SK-N-SH (cell line): Measurements from ENCODE around the gene S100A16. TPM values are rescaled to one million over a fixed set of nuclear protein-coding genes. Genes with fewer than 3 reads are reported as not detected.

Experiments
- CTCF ChIA-PET: fragments of 300-600, 350-600 bp; formaldehyde crosslinking; extraction: SDS; loops from one replicate; lab custom pipeline; 2021; lab: Yijun Ruan, JAX
- POLR2A ChIA-PET: fragments of 350-600 bp; sonication (Branson Sonifier 250); formaldehyde crosslinking; extraction: SDS; loops from one replicate; lab custom pipeline; 2020; ENCODE audit warnings: antibody characterized with exemption, inconsistent platforms; lab: Yijun Ruan, JAX
- DNase-seq: peaks from one replicate; pipeline ENCODE4 v3.0.0; 2012
- H2AFZ ChIP-seq: fragments of 200-600 bp; sonication (generic); 2 replicates; pipeline ENCODE4 v1.8.1; 2016; ENCODE audit warnings: antibody characterized with exemption, mild to moderate bottlenecking, low read depth
- H3F3A ChIP-seq: fragments of 200-600 bp; sonication (generic); replicated peaks from 2 replicates; pipeline ENCODE3; 2016; ENCODE audit warnings: antibody characterized with exemption, mild to moderate bottlenecking; ENCODE audit not compliant: insufficient read depth
- H3K27ac ChIP-seq, 2 experiments: fragments of 200-500 bp in 1 of 2; fragments of 200-600 bp in 1 of 2; sonication (Bioruptor generic) in 1 of 2; sonication (generic), shearing (Covaris generic) in 1 of 2; 2 replicates each; pipeline versions ENCODE4 v1.5.1 to v1.6.1; 2014 to 2016; ENCODE audit warnings: low read depth in 2 of 2, inconsistent platforms in 1 of 2, low read length in 1 of 2, mild to moderate bottlenecking in 1 of 2, mixed read lengths in 1 of 2
- H3K27me3 ChIP-seq: fragments of 200-600 bp; sonication (generic), shearing (Covaris generic); 2 replicates; pipeline ENCODE4 v1.6.1; 2016; ENCODE audit warnings: mixed run types; ENCODE audit not compliant: insufficient read depth
- H3K36me3 ChIP-seq, 2 experiments: fragments of 200-500 bp in 1 of 2; fragments of 200-600 bp in 1 of 2; sonication (Bioruptor generic) in 1 of 2; sonication (generic) in 1 of 2; replicated peaks in 1 of 2; 2 replicates each; pipeline versions ENCODE3 to v1.5.1; 2014 to 2016; ENCODE audit warnings: low read length in 1 of 2, mild to moderate bottlenecking in 1 of 2; ENCODE audit not compliant: insufficient read depth in 2 of 2, control insufficient read depth in 1 of 2
- H3K4me1 ChIP-seq, 2 experiments: fragments of 200-500 bp in 1 of 2; fragments of 200-600 bp in 1 of 2; sonication (Bioruptor generic) in 1 of 2; sonication (generic), shearing (Covaris generic) in 1 of 2; 2 replicates each; pipeline versions ENCODE4 v1.5.1 to v1.6.1; 2014 to 2016; ENCODE audit warnings: low read depth in 1 of 2, low read length in 1 of 2, mixed run types in 1 of 2; ENCODE audit not compliant: insufficient read depth in 2 of 2, control insufficient read depth in 1 of 2
- H3K4me2 ChIP-seq: fragments of 200-600 bp; sonication (generic), shearing (Covaris generic); 2 replicates; pipeline ENCODE4 v1.6.1; 2017; ENCODE audit warnings: mixed run types
- H3K4me3 ChIP-seq, 2 experiments: fragments of 200-500 bp in 1 of 2; fragments of 200-600 bp in 1 of 2; sonication (Bioruptor generic) in 1 of 2; sonication (generic), shearing (Covaris generic) in 1 of 2; 2 replicates each; pipeline versions ENCODE4 v1.5.1 to v1.8.1; 2014 to 2016; ENCODE audit warnings: low read depth in 2 of 2, inconsistent platforms in 1 of 2, low read length in 1 of 2, mild to moderate bottlenecking in 1 of 2, mixed read lengths in 1 of 2, moderate library complexity in 1 of 2
- H3K79me2 ChIP-seq: fragments of 200-600 bp; sonication (generic); 2 replicates; pipeline ENCODE4 v1.8.1; 2017; ENCODE audit warnings: mild to moderate bottlenecking; ENCODE audit not compliant: insufficient read depth
- H3K9ac ChIP-seq: fragments of 200-600 bp; sonication (generic); 2 replicates; pipeline ENCODE4 v1.6.1; 2017; ENCODE audit warnings: mixed run types
- H3K9me2 ChIP-seq: fragments of 200-600 bp; sonication (generic); 2 replicates; pipeline ENCODE4 v1.6.1; 2017; ENCODE audit warnings: mixed run types
- H3K9me3 ChIP-seq: fragments of 200-600 bp; sonication (generic); 2 replicates; pipeline ENCODE4 v1.6.1; 2017; ENCODE audit warnings: mixed run types, mild to moderate bottlenecking, moderate library complexity
- H4K20me1 ChIP-seq: fragments of 200-600 bp; sonication (generic); 2 replicates; pipeline ENCODE4 v1.6.1; 2017; ENCODE audit warnings: mild to moderate bottlenecking, mixed run types; ENCODE audit not compliant: insufficient read depth
- CHD2 ChIP-seq: fragments of 150-350 bp; IDR thresholded peaks from 2 replicates; pipeline ENCODE4 v1.6.1; 2018; ENCODE audit warnings: low read length; ENCODE audit not compliant: partially characterized antibody
- ELF1 ChIP-seq: IDR thresholded peaks from 2 replicates; pipeline ENCODE4 v1.4.0; 2012
- EZH2phosphoT487 ChIP-seq: fragments of 200-600 bp; sonication (generic); IDR thresholded peaks from 2 replicates; pipeline ENCODE4 v1.6.1; 2017; ENCODE audit warnings: low read depth, mixed run types, mild to moderate bottlenecking, antibody characterized with exemption, moderate library complexity, borderline replicate concordance
- FOXJ3 ChIP-seq: sonication (generic); formaldehyde crosslinking; IDR thresholded peaks from 2 replicates; pipeline ENCODE4 v1.5.1; 2020; ENCODE audit warnings: mild to moderate bottlenecking, missing genetic modification reagents
- GABPA ChIP-seq: IDR thresholded peaks from 2 replicates; pipeline ENCODE4 v1.4.0; 2012; ENCODE audit warnings: low read depth, mild to moderate bottlenecking
- JUND ChIP-seq: IDR thresholded peaks from 2 replicates; pipeline ENCODE4 v1.4.0; 2012
- MXI1 ChIP-seq: IDR thresholded peaks from 2 replicates; pipeline ENCODE4 v1.6.1; 2012; ENCODE audit warnings: mild to moderate bottlenecking, low read depth, low read length, improper control_type of control experiment
- RAD21 ChIP-seq: IDR thresholded peaks from 2 replicates; pipeline ENCODE4 v1.6.1; 2012; ENCODE audit warnings: mild to moderate bottlenecking, low read length
- RCOR1 ChIP-seq: fragments of 150-350 bp; IDR thresholded peaks from 2 replicates; pipeline ENCODE4 v1.6.1; 2017; ENCODE audit warnings: antibody characterized with exemption, low read length
- REST ChIP-seq: IDR thresholded peaks from 2 replicates; pipeline ENCODE4 v1.6.1; 2012; ENCODE audit warnings: mild to moderate bottlenecking, low read depth, low read length, moderate library complexity
- RXRA ChIP-seq: IDR thresholded peaks from 2 replicates; pipeline ENCODE4 v1.4.0; 2012; ENCODE audit warnings: low read depth, mild to moderate bottlenecking, borderline replicate concordance
- SIN3A ChIP-seq: IDR thresholded peaks from 2 replicates; pipeline ENCODE4 v1.6.1; 2012; ENCODE audit warnings: low read depth, mild to moderate bottlenecking, low read length, moderate library complexity, borderline replicate concordance
- WGBS: methylation state at CpG from one replicate; pipeline ENCODE4 v1.1.6; 2017; ENCODE audit warnings: low lambda C conversion rate; 5-methylcytosine and 5-hydroxymethylcytosine counted together
- polyA plus RNA-seq, 3 experiments: library from polyadenylated mRNA; depleted of rRNA; stranded (reverse); fragments of >200 nt; gene quantifications; 2 replicates each; pipeline ENCODE4 v1.2.3, GENCODE V29; 2012
- TF ChIP-seq, protein P1 (sequence below): fragments of 150-350 bp; IDR thresholded peaks from 2 replicates; pipeline ENCODE4 v1.6.1; 2016; ENCODE audit warnings: mild to moderate bottlenecking, low read depth, low read length
- TF ChIP-seq, protein P2 (sequence below): fragments of 200-600 bp; sonication (generic); IDR thresholded peaks from 2 replicates; pipeline ENCODE4 v1.6.1; 2017; ENCODE audit warnings: antibody characterized with exemption, mild to moderate bottlenecking, moderate library complexity

S100A16 gene
- polyA plus RNA-seq, 1 of the 3 experiments (the other 2 are of a cell fraction), result 512 TPM

DNA sequence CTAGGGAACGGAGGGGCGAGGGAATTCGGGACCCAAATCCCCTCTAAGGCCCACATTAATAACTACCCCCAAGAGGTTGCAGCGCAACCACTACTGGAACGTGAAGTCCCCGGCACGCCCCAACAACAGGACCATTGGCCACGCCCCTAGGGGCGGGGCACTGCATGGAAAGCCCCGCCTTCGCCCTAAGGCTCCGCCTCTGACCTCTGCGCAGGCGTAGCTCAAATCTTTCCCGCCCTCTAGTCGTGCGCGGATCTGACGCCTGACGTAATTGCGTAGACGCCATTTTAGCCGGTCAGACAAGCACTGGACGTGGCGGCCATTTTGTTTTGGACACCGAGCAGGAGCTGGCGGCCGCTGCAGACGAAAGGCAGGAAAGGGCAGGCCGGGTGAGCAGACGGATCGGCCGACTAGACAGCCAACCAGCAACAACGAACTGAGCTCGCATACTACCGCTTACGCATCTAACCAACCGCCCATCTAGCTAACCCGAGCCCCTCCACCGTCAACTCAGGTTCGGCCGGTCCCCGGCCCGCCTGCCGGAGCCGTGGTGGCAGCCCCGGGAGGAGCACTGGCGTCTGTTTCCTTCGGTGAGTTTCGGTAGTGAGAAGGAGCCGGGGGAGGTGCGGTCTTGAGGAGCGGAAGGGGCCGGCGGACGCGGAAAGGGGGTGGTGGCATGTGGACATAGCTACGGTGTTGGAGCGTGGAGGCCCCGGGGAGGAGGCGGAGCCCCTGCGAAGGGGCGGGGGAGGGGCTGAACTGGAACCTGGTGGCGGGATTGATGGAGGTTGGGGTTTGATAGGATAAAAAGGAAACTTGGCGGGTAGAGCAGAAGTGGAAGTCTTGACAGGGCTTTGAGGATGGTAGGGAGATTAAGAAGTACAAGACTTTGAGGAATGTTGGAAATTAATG lies 21.1 kb upstream of the S100A16 start, which contains the start of gene CHTOP (continued):
- TF ChIP-seq REST (0 out of 2 replicates have a peak, but pooled peaks have one; percentile 13), GABPA (peak; percentile 47), ELF1 (peak; percentile 56; the same call in 1 of the 2 replicates), MXI1 (peak; percentile 91), RXRA (no peak), EZH2phosphoT487 (no peak), CHD2 (peak; percentile 67), RCOR1 (no peak), FOXJ3 (CRISPR knock-in tag) (no peak), SIN3A (no peak)
- TF ChIP-seq, protein P1, sequence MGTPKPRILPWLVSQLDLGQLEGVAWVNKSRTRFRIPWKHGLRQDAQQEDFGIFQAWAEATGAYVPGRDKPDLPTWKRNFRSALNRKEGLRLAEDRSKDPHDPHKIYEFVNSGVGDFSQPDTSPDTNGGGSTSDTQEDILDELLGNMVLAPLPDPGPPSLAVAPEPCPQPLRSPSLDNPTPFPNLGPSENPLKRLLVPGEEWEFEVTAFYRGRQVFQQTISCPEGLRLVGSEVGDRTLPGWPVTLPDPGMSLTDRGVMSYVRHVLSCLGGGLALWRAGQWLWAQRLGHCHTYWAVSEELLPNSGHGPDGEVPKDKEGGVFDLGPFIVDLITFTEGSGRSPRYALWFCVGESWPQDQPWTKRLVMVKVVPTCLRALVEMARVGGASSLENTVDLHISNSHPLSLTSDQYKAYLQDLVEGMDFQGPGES, result no peak

DNA sequence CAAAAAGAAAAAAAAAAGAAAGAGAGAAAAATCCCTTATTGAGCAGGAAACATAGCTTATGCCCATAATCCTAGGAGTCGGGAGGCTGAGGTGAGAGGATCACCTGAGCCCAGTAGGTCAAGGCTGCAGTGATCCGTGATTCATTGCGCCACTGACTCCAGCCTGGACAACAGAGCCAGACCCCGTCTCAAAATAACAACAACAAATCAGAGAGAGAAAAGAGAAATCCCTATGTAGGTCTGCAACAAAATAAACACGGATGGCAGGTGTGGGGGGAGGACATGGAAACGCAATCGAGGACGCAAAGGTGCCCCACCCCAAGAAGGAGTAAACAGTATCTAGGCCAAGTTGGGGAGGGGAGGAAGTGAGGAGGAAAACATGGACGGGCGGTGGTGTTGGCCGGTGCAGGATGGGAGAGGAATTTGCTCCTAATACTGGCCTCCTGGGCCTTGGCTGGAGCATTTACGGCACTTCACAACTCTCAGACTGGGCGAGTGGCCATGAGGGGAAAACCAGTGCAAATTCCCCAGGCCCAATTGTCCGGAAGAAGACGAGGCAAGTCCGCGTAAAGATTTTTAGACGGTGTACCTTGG lies 20.3 kb upstream of the S100A16 start:
- WGBS, result 88% methylated on average over 18 of the region's 18 CpGs
- no peaks in the 10 kb centered on the region for H3K9me3 ChIP-seq
- H3K27ac ChIP-seq, result no peak overlapping the region; a peak in 1 of 4 replicates
- H3K9me2 ChIP-seq, result no peaks in the 10 kb centered on the region
- H2AFZ ChIP-seq, result no peak overlapping the region
- TF ChIP-seq RAD21 (no peak), RXRA (no peak), JUND (no peak)
- TF ChIP-seq, protein P2, sequence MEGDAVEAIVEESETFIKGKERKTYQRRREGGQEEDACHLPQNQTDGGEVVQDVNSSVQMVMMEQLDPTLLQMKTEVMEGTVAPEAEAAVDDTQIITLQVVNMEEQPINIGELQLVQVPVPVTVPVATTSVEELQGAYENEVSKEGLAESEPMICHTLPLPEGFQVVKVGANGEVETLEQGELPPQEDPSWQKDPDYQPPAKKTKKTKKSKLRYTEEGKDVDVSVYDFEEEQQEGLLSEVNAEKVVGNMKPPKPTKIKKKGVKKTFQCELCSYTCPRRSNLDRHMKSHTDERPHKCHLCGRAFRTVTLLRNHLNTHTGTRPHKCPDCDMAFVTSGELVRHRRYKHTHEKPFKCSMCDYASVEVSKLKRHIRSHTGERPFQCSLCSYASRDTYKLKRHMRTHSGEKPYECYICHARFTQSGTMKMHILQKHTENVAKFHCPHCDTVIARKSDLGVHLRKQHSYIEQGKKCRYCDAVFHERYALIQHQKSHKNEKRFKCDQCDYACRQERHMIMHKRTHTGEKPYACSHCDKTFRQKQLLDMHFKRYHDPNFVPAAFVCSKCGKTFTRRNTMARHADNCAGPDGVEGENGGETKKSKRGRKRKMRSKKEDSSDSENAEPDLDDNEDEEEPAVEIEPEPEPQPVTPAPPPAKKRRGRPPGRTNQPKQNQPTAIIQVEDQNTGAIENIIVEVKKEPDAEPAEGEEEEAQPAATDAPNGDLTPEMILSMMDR, result no peak
- no peaks in the 10 kb centered on the region for H3K27me3 ChIP-seq
- no peak overlapping the region for H3K4me2 ChIP-seq
- H3K4me1 ChIP-seq, result no peaks in the 10 kb centered on the region; a peak in 1 of 4 replicates
- peak overlapping the region in 1 of 2 experiments; percentile 4; a peak in 1 of 4 replicates for H3K4me3 ChIP-seq
- ChIA-PET CTCF (interaction anchor here (1.0 to 2.7 kb wide), 7 partner anchors 10 to 352 kb away, joined by 3 to 10 read pairs (median 6); partner anchors contain the start of gene S100A14), POLR2A (interaction anchor here (0.8 to 2.6 kb wide), 9 partner anchors 14 to 357 kb away, joined by 3 to 32 read pairs (median 4); partner anchors contain the start of genes RPS27 and SNAPIN)
- H4K20me1 ChIP-seq, result peaks cover 3% of the 10 kb centered on the region; the same call in 1 of the 2 replicates
- peaks cover 21 to 29% of the 10 kb centered on the region in 2 experiments for H3K36me3 ChIP-seq
- no peak for DNase-seq
- peaks cover 47% of the 10 kb centered on the region for H3K79me2 ChIP-seq
- peaks cover 20% of the 10 kb centered on the region for H3F3A ChIP-seq
- no peak overlapping the region for H3K9ac ChIP-seq
